C4-2B (cell line): ENCODE results near the gene PP2D1.

Experiments
- CTCF ChIP-seq: fragments of 450-650 bp; conservative IDR thresholded peaks from 2 replicates; pipeline ENCODE4 v1.5.1; 2017; ENCODE audit warnings: mild to moderate bottlenecking
- ZFX ChIP-seq: fragments of 450-650 bp; IDR thresholded peaks from 2 replicates; pipeline ENCODE4 v1.6.1; 2017

GRCh38 chr3:19950316-19950715, 61.7 kb downstream of the PP2D1 start:
- TF ChIP-seq ZFX (no peak), CTCF (no peak)
